GM18861 (cell line): ENCODE results near the gene PPP1R9A.

ENCODE experiments used
- ATAC-seq: cut with Tn5 transposase; IDR thresholded peaks from one replicate; pipeline ENCODE4 v1.9.1; 2021; ENCODE audit not compliant: unreplicated experiment

PPP1R9A gene

GRCh38 chr7:95092324-95092723 lies 184.9 kb downstream of the PPP1R9A start:
- ATAC-seq = no peak

GRCh38 chr7:95095259-95095965 lies 188.0 kb downstream of the PPP1R9A start:
- ATAC-seq = no peak

DNA sequence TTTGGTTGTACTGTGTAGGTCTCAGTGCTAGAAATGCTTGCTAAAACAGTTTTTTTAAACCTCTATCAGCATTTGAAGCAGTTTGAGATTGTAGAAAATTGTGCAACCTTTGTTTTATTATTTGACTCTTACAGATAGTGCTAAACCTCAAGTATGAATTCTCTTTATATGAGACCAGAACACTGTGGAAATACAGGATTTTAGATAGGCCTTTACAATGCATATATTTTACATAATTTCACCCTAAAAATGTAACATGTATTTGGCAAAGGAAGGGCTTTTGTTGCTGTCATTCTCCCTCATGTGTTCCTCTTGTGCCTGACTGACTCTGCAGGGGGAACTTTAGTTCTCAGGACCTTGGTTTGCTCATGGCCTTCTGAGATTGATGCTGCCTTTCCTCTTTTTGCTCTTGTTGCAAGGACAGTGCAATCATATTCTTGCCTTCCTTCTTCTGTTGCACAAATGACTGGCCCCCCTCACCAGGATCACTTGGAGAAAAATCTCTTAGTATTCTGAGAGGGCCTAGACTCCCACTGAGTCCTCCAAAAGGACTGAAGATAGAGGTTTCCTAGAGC lies 188.7 kb downstream of the PPP1R9A start:
- ATAC-seq = no peak

DNA sequence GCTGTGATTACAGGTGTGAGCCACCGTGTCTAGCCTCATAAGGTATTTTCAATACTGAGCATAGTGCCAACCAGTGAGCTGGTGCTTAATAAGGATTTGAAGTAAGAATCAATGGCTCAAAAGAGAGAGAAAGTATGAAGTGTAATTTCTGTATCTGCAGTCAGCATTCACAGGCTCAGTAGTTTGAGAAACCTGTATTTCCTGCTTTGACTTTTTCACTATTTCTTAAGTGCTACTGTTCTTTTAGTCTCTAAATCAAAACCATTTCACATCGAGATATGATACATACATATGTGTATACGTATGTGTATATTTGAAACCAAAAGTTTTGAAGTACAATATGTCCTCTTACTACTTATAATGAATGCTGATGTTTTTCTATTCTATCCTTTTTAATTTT lies 189.9 kb downstream of the PPP1R9A start:
- ATAC-seq = no peak

DNA sequence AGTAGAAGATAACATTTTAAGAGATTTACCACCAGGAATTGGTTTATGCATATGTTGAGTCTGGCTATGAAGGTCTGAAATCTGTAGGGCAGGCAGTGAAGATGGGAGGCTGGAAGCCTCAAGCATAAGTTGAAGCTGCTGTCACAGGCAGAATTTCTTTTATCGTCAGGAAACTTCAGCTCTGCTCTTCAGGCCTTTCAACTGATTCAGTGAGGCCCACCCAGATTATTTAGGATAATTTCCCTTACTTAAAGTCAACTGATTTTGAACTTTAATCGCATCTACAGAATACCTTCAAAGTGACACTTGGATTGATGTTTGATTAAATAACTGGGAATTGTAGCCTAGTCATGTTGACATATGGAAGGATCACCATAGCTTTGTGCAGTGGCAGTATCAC lies 190.5 kb downstream of the PPP1R9A start:
- ATAC-seq = no peak

GRCh38 chr7:95099106-95099505 lies 191.7 kb downstream of the PPP1R9A start:
- no peak for ATAC-seq

DNA sequence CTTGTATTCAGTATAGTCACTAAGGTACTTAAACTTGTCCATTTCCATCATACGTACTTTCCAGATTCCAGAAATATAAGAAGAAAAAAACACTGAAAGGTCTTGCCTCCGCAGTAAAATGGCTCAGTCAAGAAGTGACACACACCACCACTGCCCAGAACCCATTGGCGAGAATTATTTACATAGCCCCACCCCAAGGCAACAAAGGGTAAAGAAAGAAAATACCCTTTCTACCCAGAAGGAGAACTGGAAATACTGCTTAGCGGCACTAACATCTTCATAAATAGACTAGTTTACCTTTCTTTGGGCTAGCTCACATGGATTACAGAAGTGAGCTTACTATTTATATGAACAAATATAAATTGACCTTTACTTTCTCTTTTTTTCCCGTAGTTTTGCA lies 194.0 kb downstream of the PPP1R9A start:
- no peak for ATAC-seq

GRCh38 chr7:95102662-95103061 lies 195.3 kb downstream of the PPP1R9A start:
- ATAC-seq = no peak

GRCh38 chr7:95104739-95105138 lies 197.3 kb downstream of the PPP1R9A start:
- ATAC-seq = no peak

DNA sequence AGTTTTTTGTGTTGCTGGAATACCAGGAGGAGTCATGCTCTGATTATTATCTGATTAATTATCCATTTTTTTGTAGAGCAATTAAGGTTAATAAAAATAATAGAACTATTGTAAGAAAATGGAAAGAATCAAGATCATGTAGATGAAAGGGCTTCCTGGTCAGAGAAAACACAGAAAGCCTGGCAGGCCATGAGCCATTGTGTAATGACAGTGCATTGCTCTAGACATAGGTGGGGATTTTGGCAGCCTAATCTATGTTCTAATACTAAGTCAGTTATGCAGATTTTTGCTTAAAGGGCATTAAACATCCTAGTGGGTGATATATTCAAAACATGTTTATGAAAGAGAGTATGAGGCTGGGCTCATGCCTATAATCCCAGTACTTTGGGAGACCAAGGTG lies 198.2 kb downstream of the PPP1R9A start:
- ATAC-seq = no peak

GRCh38 chr7:95106401-95106800 lies 199.0 kb downstream of the PPP1R9A start:
- no peak for ATAC-seq

GRCh38 chr7:95110707-95111106 lies 203.3 kb downstream of the PPP1R9A start:
- no peak for ATAC-seq

GRCh38 chr7:95113590-95113989 lies 206.2 kb downstream of the PPP1R9A start:
- ATAC-seq = no peak

DNA sequence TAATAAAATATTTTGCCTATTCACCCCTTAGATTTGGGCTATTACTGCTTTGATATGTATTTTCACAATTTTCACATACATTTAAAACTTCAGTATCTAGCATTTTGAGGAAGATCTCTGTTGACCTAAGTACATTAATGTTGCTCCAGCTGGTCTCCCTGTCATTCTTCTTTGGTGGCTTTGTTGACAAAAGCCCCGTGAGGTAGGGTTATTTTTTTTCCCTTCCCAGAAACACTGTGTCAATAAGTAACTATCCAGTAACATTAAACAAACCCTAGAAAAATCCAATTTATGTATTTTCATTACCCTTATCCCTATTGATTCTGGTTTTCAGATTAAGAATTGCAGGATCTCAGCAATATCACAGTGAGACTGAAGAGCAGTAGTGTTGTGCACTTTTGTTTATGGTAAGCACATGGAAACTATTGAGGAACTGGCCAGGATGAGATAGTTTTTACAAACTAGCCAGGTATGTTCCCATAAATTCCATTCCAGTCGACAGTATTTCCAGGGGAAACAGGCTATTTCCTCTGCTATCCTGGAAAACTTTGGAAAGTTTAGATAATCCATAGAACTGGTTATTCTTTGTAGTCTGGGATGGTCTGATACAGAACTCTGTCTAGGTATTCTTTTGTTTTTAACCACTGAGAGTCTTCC lies 218.8 kb downstream of the PPP1R9A start:
- no peak for ATAC-seq

DNA sequence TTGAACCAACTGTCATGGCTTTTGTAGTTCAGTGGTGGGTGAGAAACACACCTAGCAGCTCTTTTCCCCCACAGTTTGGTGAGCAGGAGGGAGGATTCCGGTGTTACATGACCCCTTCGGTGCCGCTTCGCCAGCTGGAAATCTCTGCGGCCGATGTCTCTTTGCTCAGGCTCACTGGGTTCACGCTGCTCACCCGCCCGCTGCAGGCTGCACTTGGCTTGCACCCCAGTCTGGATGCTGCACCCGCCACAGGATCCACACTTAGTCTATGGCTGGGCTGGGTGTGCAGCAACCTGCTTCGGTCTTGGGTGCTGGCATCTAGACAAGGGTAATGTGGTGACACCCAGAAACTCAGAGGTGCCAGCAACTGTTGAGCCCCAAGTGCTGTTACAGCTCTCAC lies 225.1 kb downstream of the PPP1R9A start:
- ATAC-seq = no peak

GRCh38 chr7:95139922-95140321 lies 232.5 kb downstream of the PPP1R9A start:
- no peak for ATAC-seq

DNA sequence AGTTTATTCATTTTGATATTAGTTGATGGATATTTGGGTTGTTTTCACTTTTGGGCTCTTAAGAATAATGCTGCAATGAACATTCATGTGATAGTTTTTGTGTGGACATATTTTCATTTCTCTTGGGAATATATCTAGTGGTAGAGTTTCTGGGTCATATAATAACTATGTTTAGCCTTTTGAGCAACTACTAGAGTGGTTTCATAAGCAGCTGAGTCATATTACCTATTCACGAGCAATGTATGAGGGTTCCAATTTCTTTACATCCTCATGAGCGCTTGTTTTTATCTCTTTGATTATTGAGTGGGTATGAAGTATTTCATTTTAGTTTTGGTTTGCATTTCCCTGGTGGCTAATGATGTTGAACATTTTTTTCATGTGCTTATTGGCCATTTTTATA lies 234.4 kb downstream of the PPP1R9A start:
- ATAC-seq = no peak

DNA sequence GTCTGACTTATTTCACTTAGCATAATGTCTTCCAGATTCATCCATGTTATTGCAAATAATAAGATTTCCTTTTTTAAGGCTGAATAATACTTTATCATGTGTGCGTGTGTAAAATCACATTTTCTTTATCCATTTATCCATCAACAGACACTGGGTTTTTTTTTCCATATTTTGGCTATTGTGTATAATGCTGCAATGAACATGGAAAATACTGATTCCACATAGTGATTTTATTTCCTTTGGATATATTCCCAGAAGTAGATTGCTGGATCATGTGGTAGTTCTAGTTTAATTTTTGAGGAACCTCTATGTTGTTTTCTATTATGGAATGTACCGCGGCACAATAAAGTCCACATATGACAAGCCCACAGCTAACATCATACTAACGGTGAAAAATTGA lies 236.9 kb downstream of the PPP1R9A start:
- no peak for ATAC-seq

GRCh38 chr7:95155965-95156364 lies 248.6 kb downstream of the PPP1R9A start:
- ATAC-seq = no peak

DNA sequence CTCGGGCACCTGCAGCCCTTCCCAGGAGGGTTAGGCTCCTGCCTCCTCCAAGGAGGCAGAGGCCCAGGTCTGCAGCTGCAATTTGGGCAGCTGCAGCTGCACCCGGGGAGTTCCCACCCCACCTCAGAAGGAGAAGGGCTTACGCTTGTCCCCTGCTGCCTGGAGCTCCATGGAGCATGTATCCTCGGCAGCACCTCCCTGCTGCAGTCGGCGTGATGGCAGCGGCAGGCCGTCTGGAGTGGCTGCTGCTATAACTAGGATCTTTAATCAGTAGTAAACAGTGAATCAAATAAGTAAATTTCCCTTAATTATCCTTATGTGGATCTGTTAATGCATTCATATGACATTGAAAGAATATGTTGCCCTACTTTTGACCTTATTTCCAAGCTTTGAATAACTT lies 250.0 kb downstream of the PPP1R9A start:
- ATAC-seq = no peak

- ATAC-seq = no peak
Observed at GRCh38 chr7:95169678-95170077, 262.3 kb downstream of the PPP1R9A start.

GRCh38 chr7:95172420-95172819 lies 265.0 kb downstream of the PPP1R9A start:
- no peak for ATAC-seq
